Endothelial cell (in vitro differentiated cells): ENCODE measurements around the gene MFAP4. TPM values are rescaled to one million over a fixed set of nuclear protein-coding genes. Genes with fewer than 3 reads are reported as not detected.

ENCODE experiments used
- DNase-seq: peaks from one replicate; pipeline ENCODE4 v3.0.0; 2021; ENCODE audit warnings: low spot score
- H3K27ac Mint-ChIP-seq: one replicate; pipeline ENCODE4 v1.8.0; 2021; ENCODE audit warnings: mixed read lengths, inconsistent platforms; ENCODE audit not compliant: unreplicated experiment
- H3K27me3 Mint-ChIP-seq: one replicate; pipeline ENCODE4 v1.8.0; 2021; ENCODE audit warnings: mild to moderate bottlenecking, moderate library complexity, mixed read lengths, inconsistent platforms; ENCODE audit not compliant: unreplicated experiment
- H3K36me3 Mint-ChIP-seq: one replicate; pipeline ENCODE4 v1.8.0; 2021; ENCODE audit warnings: mild to moderate bottlenecking, low read depth, mixed read lengths, inconsistent platforms; ENCODE audit not compliant: unreplicated experiment
- H3K4me1 Mint-ChIP-seq: one replicate; pipeline ENCODE4 v1.8.0; 2021; ENCODE audit warnings: mild to moderate bottlenecking, mixed read lengths, inconsistent platforms; ENCODE audit not compliant: unreplicated experiment
- H3K4me3 Mint-ChIP-seq: one replicate; pipeline ENCODE4 v1.8.0; 2021; ENCODE audit warnings: mild to moderate bottlenecking, mixed read lengths, inconsistent platforms; ENCODE audit not compliant: unreplicated experiment
- H3K9me3 Mint-ChIP-seq: one replicate; pipeline ENCODE4 v1.8.0; 2021; ENCODE audit warnings: mixed read lengths, inconsistent platforms; ENCODE audit not compliant: unreplicated experiment
- CTCF ChIP-seq: fragments of 200-600 bp; sonication (generic); IDR thresholded peaks from one replicate; pipeline ENCODE4 v1.5.0; 2021; ENCODE audit warnings: antibody characterized with exemption; ENCODE audit not compliant: unreplicated experiment
- long read RNA-seq: library from polyadenylated mRNA; unstranded; transcript quantifications from one replicate; pipeline ENCODE4 v2.0.0, GENCODE V29; 2020; ENCODE audit not compliant: unreplicated experiment
- total RNA-seq: library from RNA; stranded (reverse); fragmentation: NEBNext Ultra II Directional; extraction: Animal tissue kit (Norgen Biotek cat#: 25700); gene quantifications from one replicate; pipeline ENCODE4 v1.2.1, GENCODE V29; 2021; ENCODE audit not compliant: unreplicated experiment

Gene MFAP4
- total RNA-seq = 0.67 TPM
- long read RNA-seq = 0 reads

- Mint-ChIP-seq H3K27me3 (peaks cover 9% of the 10 kb centered on the region), H3K36me3 (peaks cover 7% of the 10 kb centered on the region), H3K27ac (no peak within 1 kb of the TSS), H3K4me3 (no peak within 1 kb of the TSS), H3K4me1 (no peaks in the 10 kb centered on the region), H3K9me3 (no peaks in the 10 kb centered on the region)
- no peak for DNase-seq
- TF ChIP-seq CTCF = no peak
Measured at GRCh38 chr17:19386974-19387920, at the start of gene MFAP4. Gene MFAP4 (minus strand): TSS chr17:19387190. CDS start chr17:19387155, 35 bp downstream.

GRCh38 chr17:19433727-19434340, 46.8 kb upstream of the MFAP4 start:
- TF ChIP-seq CTCF = no peak
- peaks cover 2% of the 10 kb centered on the region for H3K27me3 Mint-ChIP-seq
- no peak for DNase-seq
- no peak overlapping the region for H3K4me3 Mint-ChIP-seq
- H3K9me3 Mint-ChIP-seq = no peaks in the 10 kb centered on the region
- no peaks in the 10 kb centered on the region for H3K36me3 Mint-ChIP-seq
- no peak overlapping the region for H3K27ac Mint-ChIP-seq
- H3K4me1 Mint-ChIP-seq = peaks cover 11% of the 10 kb centered on the region

- H3K4me3 Mint-ChIP-seq = no peak overlapping the region
- no peak overlapping the region for H3K27ac Mint-ChIP-seq
- no peak for DNase-seq
- no peaks in the 10 kb centered on the region for H3K36me3 Mint-ChIP-seq
- peaks cover 10% of the 10 kb centered on the region for H3K4me1 Mint-ChIP-seq
- TF ChIP-seq CTCF = no peak
- no peaks in the 10 kb centered on the region for H3K9me3 Mint-ChIP-seq
- H3K27me3 Mint-ChIP-seq = peaks cover 2% of the 10 kb centered on the region
Measured at GRCh38 chr17:19433255-19433654, 46.3 kb upstream of the MFAP4 start.

DNA sequence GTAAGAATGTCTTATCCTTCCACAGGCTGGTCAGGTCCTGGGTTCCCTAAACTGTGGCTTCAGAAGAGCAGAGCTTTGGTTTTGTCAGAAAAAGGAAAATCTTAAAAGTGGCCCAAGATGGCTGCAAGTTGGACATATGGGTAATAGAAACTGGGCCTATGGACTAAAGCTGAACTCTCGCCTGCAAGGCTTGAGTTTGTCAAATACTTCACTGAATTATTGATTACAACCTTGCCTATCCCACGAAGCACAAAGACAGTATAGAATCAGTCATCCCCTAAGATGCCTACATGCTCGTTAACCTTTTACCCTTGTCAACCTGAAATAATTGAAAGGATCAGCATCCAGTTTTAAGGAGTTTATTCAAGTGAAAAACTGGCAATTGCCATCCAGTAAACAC, 44.7 kb upstream of the MFAP4 start:
- H3K36me3 Mint-ChIP-seq = no peaks in the 10 kb centered on the region
- peaks cover 7% of the 10 kb centered on the region for H3K4me1 Mint-ChIP-seq
- no peak overlapping the region for H3K4me3 Mint-ChIP-seq
- DNase-seq = no peak
- no peaks in the 10 kb centered on the region for H3K9me3 Mint-ChIP-seq
- peaks cover 2% of the 10 kb centered on the region for H3K27me3 Mint-ChIP-seq
- no peak for TF ChIP-seq CTCF
- H3K27ac Mint-ChIP-seq = no peak overlapping the region

GRCh38 chr17:19426631-19427030, 39.6 kb upstream of the MFAP4 start:
- no peaks in the 10 kb centered on the region for H3K4me1 Mint-ChIP-seq
- no peaks in the 10 kb centered on the region for H3K9me3 Mint-ChIP-seq
- no peaks in the 10 kb centered on the region for H3K36me3 Mint-ChIP-seq
- no peak for TF ChIP-seq CTCF
- peaks cover 4% of the 10 kb centered on the region for H3K27me3 Mint-ChIP-seq
- H3K27ac Mint-ChIP-seq = no peak overlapping the region
- no peak overlapping the region for H3K4me3 Mint-ChIP-seq
- no peak for DNase-seq
